Stimulated activated CD8-positive, alpha-beta memory T cell treated with anti-CD3 and anti-CD28 coated beads, Interleukin-12 subunit alpha, Interleukin-12 subunit beta, amount 100 ng/mL, for 4 hours (primary cell): ENCODE measurements around the gene STAT5A.
A peak's percentile ranks its signal among the peaks of the same experiment; 100 is the strongest.
"Not testable (repeated sequence)": the region's sequence is repeated elsewhere in the genome, so short reads cannot be mapped to it uniquely, and the experiment has no call there.

Source experiments
- DNase-seq: peaks from one replicate; pipeline ENCODE4 v3.0.0-alpha.2; 2020; ENCODE audit warnings: low read depth

Gene STAT5A

DNA sequence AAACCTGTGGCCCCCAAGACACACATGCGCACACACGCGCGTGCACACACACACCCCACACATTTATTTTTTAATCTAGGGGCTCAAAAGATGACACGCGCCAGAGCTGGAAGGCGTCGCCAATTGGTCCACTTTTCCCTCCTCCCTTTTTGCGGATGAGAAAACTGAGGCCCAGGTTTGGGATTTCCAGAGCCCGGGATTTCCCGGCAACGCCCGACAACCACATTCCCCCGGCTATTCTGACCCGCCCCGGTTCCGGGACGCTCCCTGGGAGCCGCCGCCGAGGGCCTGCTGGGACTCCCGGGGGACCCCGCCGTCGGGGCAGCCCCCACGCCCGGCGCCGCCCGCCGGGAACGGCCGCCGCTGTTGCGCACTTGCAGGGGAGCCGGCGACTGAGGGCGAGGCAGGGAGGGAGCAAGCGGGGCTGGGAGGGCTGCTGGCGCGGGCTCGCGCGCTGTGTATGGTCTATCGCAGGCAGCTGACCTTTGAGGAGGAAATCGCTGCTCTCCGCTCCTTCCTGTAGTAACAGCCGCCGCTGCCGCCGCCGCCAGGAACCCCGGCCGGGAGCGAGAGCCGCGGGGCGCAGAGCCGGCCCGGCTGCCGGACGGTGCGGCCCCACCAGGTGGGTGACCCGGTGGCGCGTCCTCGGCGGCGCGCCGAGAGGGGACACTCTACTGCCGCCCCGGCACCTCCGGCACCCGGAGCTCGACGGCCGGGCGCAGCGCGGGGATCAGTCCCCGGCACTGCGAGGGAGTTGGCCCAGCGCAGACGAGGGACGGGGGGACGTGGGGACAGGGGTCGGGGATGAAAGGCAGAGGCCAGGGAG is at the start of gene STAT5A:
Gene STAT5A, plus strand, starts transcription at position 522 of the 826 bp plus-strand sequence. CDS start 914 bp downstream, outside the sequence.
- DNase-seq = peak; percentile 61

DNA sequence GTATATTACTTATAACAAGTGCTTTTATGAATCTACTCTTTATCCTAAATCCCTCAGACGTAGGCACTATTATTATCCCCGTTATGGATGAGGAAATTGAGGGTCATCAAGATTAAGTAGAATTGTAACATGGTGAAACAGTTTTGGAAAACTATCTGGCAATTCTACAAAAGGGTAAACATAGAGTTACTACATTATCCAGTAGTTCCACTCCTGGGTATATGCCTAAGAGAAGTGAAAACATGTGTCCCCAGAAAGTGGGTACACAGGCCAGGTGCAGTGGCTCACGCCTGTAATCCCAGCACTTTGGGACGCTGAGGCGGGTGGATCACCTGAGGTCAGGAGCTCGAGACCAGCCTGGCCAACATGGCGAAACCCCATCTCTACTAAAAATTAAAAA is 48.7 kb upstream of the STAT5A start:
- DNase-seq = not testable (repeated sequence)

DNA sequence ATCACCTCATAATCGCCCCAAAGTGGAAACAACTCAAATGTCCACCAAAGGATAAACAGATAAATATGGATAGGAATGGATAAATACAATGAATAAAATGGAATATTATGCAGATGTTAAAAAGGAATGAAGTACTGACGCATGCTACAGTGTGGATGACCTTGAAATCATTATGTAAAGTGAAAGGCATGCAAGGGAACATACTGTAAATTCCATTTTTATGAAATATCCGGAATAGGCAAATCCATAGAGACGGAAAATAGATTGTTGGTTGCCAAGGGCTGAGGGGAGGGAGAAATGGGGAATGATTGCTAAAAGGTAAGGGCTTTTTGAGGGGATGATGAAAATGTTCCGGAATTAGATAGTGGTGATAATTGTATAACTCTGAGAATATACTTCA is 48.1 kb upstream of the STAT5A start:
- no peak for DNase-seq

DNA sequence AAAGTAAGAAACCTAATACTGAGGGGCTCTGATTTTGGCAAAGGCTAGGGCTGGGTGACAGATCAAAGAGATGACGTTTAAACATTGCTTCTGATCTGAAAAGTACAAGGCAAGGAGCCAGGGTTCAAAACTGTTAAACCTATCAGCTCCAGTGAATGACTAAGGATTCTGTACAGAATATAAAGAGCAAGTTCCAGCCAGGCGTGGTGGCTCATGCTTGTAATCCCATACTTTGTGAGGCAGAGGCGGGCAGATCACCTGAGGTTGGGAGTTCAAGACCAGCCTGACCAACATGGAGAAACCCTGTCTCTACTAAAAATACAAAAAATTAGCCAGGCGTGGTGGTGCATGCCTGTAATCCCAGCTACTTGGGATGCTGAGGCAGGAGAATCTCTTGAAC is 47.4 kb upstream of the STAT5A start:
- DNase-seq = not testable (repeated sequence)

DNA sequence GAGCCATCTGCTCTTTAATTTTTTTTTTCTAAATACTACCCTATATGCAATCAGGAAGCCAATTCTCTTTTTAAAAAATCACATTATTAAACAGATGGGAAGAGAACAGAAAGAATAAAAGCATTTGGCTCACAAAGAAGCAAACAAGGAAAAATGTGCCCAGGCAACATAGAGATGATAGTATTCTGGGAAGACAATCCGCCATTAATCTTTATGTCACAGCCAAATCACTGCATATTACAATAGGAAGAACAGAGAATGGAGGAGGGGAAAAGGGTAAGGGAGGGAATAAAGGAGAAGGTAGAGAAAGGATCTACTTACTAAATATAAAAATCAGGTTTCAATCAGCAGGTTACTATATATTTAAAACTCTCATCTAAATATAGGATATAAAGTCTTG is 46.4 kb upstream of the STAT5A start:
- no peak for DNase-seq

DNA sequence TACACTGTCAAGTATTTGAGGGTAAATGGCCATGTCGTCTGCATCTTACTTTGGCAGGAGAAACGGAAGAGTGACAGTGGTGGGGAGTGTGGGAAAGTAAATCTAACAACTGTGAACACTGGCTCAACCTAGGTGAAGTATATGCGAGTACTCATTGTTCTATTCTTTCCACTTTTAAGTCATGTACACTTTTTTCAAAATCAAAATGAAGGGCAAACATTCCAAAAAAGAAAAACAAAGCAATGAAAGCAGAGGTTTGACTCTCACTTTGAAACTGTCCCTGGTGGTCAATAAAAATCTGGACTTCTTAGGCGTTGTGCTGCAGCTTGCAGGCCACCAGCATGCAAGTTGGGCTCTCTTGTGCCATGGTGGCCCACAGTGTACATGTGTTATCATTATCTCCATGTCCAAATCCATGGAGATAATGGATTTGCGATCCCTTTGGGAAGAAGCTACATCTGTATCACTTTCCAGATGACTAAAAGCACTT is 44.8 kb upstream of the STAT5A start:
- DNase-seq = no peak

DNA sequence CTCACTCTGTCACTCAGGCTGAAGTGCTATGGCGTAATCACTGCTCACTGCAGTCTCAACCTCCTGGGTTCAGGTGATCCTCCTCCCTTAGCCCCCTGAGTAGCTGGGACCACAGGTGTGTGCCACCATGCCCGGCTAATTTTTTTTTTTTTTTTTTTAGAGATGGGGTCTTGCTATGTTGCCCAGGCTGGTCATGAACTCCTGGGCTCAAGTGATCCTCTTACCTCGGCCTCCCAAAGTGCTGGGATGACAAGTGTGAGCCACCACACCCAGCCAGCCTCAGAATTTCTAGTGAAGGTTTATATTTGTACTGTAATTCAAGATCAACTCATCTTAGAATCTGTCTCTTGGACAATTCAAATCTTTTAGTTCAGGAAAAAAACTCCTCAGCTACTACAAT is 44.2 kb upstream of the STAT5A start:
- not testable (repeated sequence) for DNase-seq

DNA sequence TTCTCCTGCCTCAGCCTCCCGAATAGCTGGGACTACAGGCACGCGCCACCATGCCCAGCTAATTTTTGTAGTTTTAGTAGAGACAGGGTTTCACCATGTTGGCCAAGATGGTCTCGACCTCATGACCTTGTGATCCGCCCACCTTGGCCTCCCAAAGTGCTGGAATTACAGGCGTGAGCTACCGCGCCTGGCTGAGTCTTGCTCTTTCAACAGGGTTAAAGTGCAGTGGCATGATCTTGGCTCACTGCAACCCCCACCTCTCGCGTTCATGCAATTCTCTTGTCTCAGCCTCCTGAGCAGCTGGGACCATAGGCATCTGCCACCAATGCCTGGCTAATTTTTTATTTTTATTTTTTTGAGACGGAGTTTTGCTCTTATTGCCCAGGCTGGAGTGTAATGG is 43.1 kb upstream of the STAT5A start:
- DNase-seq = not testable (repeated sequence)

DNA sequence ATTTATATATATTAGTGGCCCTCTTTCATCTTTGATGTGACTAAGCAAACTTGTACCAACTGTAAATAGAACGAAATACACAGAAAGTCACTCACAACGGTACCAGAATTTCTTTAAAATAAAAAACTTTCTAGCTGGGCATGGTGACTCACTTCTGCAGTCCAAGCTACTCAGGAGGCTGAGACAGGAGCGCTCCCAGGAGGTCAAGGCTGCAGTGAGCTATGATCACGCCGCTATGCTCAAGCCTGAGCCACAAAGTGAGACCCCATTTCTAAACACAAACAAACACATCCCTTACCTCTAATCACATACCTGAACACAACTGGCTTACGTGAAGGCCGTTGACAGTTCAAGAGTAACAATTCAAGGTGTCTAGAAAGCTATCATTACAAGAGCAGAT is 41.8 kb upstream of the STAT5A start:
- no peak for DNase-seq

DNA sequence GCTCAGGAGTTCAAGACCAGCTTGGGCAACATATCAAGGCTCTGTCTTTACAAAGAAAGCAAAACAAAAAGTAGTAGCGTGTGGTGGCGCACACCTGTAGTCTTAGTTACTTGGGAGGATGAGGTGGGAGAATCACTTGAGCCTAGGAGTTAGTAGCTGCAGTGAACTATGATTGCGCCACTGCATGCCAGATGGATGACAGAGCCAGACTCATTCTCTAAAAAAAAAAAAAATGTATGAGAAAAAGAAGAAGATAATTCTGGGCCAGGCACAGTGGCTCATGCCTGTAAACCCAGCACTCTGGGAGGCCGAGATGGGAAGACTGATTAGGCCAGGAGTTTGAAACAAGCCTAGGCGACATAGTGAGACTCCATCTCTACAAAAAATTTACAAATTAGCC is 40.6 kb upstream of the STAT5A start:
- DNase-seq = no peak

DNA sequence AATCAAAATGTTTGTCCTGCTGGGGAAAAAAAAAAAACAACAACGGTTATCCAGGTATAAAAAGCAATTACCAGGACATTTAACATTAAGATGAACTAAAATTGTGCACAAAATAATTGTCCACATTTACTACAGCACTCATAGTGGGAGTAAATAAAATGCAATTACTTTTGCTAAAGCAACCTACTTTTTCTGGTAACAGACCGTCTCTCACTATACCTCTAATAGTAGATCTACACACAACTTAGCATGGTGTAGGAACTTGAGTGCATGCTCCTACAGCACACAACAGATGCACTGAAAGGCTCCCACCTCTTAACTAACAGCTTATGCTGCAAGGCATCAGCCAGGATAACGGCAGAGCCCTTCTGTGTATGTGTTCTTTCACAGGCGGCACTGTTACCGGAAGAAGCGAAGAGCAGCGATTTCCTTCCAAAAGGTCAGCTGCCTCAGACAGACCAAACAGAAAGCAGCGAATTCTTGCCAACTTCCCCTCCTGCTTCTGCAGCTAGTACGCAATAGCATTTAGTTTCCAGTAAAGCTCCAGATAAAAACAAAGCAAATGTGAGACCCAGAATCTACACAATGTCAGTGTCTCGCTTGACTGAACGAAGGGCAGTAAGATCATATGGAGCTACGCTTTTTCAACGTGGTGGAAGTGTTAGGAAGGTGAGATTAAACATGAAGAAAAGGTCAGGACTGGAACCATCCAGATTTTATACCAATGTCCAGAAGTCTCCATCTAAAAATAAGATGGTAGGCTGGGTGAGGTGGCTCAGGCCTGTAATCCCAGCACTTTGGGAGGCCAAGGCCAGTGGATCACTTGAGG is 39.7 kb upstream of the STAT5A start:
- DNase-seq = peak; percentile 57

DNA sequence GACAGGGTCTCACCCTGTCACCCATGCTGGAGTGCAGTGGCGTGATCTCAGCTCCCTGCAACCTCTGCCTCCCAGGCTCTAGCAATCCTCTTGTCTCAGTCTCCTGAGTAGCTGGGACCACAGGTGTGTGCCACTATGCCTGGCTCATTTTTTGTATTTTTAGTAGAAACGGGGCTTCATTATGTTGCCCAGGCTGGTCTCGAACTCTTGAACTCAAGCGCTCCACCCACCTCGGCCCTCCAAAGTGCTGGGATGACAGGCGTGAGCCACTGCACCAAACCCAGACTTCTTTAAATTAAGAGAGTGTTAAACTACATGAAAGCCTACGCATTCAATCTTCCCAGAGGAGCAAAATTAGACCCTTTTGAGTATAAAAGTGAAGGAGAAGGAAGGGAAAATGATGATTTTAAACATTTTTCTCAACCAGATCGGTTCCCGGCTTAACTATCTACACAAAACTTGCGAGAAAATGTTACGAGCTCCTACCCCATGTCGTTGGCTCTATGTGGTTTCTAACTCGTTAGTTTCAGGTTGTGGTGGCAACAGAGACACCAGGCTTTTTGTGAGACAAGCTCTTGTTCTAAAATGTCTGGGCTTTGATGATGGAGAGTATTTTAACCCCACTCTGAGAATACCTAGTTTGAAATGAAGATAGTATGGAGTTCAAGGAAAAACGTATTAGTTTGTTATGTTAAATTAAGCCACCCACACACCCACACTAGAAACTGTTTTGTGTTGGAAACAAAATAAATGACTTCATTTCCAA is 38.4 kb upstream of the STAT5A start:
- no peak for DNase-seq

DNA sequence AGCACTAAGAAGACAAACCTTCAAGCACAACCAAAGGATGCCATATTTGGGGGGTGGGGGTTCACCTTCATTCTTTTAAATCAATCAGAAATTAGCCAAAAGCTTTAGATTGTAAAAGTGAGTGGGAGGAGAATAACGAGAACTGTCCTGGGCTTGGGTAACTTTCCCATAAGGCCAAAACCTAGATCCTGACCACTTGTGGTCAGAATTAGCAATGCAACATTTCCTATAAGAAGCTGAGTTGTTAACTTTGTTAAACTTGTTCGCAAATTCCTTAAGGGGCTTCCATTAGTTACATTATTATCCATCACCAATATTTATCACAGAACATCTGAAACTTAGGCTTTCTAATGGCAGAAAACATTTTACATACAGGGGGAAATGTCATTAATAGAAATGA is 37.2 kb upstream of the STAT5A start:
- DNase-seq = no peak

DNA sequence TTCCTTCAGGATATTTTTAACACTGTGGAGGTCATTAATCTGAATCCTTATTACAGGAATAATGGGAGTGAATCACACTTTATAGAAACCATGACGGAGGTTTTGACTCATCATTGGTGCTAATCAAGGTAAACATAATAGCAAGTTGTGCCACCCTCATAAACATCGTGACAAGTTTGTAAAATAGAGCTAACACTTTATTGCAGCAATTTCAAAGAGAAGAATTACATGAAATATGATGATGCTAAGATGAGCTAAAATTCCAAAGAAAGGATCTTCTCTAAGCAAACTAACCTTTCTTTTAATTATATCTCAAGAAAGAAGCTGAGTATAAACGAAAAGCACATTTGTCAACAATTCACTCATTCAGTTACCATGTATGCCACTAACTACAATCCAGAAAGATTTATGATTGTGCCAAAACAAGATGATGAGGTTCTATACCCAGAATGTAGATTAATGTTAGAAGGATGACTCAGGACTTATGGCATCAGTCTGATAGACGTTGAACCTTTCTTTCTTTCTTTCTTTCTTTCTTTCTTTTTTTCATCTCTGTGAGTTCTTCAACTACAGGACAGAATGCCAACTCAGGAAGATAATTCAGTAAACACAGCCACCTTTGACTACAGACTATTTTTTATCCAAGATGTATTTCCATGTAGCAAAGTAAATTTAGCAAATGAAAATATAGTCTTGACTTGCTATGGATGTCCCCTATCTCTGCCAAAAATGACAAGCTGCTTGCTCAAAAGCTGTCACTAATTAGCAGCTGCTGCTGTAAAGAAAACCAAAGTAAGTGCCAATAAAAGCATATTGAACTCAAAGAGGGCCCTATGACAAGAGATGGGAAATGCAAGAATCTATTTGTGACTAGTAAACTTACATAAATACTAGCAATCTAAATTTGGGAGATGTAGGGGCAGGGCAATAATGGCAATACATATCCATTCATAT is 35.4 kb upstream of the STAT5A start:
- no peak for DNase-seq

DNA sequence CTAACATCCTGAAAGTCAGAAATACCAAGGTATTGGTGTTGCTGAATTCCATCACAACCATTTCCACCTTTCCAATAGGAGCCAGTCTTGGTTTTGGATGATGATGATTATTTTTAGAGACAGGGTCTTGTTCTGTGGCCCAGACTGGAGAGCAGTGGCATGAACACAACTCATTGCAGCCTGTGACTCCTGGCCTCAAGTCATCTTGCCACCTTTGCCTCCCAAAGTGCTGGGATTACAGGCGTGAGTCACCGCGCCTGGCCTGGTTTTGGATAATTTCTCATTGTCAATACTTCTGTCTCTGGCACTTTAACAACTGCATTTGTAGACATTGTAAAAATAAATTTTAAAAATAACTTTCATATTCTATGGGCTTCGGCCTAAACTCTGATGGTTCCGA is 34.7 kb upstream of the STAT5A start:
- DNase-seq = no peak

DNA sequence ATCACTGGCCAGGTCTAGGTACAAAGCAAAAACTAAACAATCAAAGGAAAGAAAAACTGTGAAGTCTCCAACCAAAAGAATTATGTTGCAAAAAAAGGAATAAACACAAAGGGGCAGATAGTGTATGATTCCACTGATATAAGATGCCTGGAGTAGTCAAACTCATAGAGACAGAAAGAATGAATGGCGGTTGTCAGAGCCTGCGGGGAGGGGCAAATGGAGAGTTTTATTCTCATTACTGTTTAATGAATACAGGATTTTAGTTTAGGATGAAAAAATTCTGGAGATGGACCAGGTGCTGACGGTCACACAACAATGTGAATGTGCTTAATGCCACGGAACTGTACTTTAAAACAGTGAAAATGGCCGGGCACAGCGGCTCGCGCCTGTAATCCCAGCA is 32.9 kb upstream of the STAT5A start:
- DNase-seq = no peak

DNA sequence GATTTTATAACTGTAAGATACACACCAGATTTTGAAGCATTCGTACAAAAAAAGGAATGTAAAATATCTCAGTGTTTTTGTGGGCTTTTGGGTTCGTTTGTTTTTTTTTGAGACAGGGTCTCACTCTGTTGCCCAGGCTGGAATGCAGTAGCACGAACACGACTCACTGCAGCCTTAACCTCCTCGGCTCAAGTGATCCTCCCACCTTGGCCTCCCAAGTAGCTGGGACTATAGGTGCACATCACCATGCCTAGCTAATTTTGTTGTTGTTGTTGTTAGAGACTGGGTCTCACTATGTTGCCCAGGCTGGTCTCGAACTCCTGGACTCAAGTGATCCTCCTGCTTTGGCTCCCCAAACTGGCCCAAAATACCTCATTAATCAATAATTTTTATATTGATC is 28.0 kb upstream of the STAT5A start:
- DNase-seq = no peak

DNA sequence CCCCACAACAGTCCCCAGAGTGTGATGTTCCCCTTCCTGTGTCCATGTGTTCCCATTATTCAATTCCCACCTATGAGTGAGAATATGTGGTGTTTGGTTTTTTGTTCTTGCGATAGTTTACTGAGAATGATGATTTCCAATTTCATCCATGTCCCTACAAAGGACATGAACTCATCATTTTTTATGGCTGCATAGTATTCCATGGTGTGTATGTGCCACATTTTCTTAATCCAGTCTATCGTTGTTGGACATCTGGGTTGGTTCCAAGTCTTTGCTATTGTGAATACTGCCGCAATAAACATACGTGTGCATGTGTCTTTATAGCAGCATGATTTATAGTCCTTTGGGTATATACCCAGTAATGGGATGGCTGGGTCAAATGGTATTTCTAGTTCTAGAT is 23.9 kb upstream of the STAT5A start:
- not testable (repeated sequence) for DNase-seq

DNA sequence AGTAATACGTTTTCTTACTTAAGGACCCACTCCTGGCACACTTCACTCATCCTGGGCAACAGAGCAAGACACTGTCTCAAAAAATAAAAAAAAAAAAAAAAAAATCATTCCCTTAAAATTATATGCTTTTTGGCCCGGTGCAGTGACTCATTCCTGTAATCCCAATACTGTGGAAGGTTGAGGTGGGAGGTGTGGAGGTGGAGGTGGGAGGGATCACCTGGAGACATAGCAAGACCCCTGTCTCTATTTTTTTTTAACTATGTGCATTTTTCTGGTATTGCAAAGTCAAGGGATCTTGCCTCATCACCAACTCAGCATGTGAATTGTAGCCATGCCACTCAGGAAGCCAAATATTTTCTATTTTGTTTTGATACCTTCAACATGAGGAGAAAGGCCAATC is 21.8 kb upstream of the STAT5A start:
- no peak for DNase-seq

DNA sequence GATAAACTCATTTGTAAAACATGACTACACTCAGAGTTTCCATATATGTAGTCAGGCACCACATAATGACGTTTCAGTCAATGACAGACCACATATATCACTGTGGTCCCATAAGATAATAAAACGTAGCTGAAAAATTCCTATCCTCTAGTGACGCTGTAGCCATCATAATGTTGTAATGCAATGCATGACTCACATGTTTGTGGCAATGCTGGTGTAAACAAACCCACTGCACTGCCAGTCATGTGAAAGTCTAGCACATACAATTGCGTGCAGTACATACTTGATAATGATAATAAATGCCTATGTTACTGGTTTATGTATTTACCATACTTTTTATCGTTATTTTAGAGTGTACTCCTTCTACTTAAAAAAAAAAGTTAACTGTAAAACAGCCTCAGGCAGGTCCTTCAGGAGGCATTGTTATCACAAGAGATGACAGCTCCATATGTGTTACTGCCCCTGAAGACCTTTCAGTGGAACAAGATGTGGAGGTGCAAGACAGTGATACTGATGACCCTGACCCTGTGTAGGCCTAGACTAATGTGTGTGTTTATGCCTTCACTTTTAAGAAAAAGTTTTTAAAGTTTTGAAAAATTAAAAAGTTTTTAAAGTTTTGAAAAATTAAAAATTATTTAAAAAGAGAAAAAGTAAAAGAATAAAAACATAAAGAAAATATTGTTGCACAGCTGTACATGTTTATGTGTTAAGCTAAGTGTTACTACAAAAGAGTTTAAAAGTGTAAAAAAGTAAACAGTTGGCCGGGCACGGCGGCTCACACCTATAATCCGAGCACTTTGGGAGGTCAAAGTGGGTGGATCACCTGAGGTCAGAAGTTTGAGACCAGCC is 21.2 kb upstream of the STAT5A start:
- DNase-seq = no peak
